Measurements from ENCODE around the gene S100A7.

Gene S100A7
- total RNA-seq = 0 reads per million in 2 donors

- DNase-seq = no peak
Observed at GRCh38 chr1:153460551-153460950, at the start of gene S100A7. Gene S100A7, minus strand, starts transcription at chr1:153460651. Its CDS starts 1,638 bp downstream, at chr1:153459013.

- DNase-seq = no peak
Observed at GRCh38 chr1:153509729-153510354, 49.4 kb upstream of the S100A7 start.

DNA sequence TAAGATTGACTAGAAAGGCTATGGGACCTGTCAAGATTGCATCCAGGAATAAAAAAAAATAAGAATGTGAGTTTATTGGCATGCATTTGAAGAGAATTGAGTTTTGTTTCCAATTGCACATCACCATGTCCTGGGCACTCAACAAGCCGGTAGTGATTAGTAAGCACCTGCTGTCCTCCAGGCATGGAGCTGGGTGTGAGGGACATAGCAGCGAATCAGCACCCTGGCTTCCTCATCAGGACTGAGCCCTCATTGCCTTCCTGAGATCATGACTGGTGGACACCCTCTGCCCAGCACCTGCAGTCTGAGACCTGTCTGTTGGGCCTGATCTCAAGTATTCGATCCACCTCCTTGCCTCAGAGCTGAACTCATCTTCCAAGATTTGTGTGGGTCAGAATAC lies 48.6 kb upstream of the S100A7 start:
- no peak for DNase-seq

- no peak for DNase-seq
Observed at GRCh38 chr1:153507926-153508583, 47.6 kb upstream of the S100A7 start.

GRCh38 chr1:153506831-153507413 lies 46.5 kb upstream of the S100A7 start:
- no peak for DNase-seq

DNA sequence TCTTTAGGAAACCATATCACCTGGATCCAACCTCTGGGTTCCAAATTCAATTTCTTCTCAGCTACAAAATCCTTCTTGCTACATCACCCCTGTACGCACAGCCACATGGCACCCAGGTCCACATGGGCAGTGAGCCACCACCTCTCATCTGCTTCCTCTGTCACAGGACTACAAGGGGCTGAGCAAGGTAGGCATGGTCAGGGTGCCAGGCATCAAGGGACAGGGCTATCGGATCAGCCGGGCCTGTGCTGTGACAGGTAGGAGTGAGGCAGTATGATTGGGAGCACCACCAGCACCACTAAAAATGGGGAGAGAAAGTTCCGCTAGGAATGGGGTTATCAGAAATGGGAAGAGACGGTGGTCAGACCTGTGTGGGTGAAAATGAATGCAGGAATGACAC lies 45.9 kb upstream of the S100A7 start:
- no peak for DNase-seq

DNA sequence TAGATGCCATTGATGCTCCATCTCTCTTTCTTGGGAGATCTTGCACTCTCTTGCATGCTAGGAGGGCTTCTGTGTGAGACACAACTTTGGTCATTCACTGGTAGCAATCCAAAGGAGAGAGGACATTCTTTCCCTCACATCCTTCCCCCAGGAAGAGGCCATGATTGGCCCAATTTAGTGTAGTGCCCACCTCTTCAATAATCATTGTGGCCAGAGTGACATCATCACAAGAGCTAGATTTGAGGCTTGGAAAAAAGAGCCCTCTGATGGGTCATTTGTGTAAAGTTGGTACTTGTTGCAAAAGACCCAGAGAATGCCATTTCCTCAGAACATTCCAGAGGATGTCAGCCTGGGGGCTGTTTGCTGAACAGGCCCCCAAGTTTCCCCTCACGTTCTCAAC lies 45.1 kb upstream of the S100A7 start:
- no peak for DNase-seq

- no peak for DNase-seq
Observed at GRCh38 chr1:153503766-153504165, 43.3 kb upstream of the S100A7 start.

DNA sequence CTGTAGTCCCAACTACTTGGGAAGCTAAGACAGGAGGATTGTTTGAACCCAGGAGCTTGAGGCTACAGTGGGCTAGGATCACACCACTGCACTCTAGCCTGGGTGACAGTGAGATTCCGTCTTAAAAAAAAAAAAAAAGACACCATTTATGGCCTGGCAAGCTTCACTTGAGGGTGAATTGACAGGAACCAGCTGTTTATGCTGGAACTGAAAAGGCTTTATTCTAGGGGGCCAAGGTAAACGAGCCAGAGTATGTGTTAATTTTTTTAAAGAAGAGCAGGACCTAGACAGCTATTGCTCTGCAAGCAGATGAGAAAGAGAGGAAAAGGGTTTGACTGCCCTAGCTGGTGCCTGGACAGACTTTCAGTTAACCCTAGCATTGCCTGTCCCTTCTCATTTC lies 38.3 kb upstream of the S100A7 start:
- no peak for DNase-seq

DNA sequence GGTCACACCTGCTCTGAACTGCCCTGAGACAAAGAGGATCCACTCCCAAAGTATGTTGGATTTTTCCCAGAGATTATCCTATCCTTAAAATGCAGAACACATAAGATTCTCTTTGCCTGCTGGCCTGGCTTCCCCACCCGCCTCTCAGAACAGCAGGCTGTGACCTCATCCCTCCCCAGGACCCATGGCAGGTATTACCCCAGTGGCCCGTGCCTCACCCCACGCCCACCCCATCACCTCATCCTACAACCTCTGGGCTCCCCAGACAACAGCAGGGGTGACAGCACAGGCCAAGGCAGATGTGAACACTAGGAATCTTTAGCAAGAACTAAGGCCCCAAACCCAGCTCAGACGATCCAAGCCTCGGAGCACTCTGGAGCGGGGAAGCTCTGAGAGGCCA lies 35.1 kb upstream of the S100A7 start:
- no peak for DNase-seq

GRCh38 chr1:153494976-153495535 lies 34.6 kb upstream of the S100A7 start:
- no peak for DNase-seq

DNA sequence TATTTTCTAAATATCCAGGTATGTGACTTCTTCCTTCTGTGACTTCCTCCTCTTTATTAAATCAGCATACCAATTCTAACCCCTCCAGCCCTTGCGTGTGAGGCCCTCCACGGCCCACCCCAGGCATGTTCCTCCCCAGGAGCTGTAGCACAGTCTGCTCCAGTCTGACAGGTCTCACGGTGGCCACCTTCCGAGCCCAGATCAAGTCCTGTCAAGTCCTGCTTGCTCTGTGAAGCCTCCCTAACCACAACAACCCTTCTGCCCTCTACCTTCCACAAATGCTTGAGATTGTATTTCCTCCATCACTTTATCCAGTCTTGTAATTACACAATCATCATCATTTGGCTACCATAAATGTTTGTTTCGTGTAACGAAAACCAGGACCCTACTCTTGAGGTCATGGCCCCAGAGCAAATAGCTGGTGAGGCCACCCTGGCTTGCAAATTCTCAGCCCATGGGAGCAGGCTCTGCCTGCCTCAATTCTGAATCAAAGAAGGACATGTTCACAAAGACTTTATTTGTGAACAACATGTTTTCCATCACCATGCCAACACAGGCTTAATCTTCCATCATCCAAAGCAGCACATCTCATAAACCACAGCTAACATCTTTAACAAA lies 33.0 kb upstream of the S100A7 start:
- no peak for DNase-seq

DNA sequence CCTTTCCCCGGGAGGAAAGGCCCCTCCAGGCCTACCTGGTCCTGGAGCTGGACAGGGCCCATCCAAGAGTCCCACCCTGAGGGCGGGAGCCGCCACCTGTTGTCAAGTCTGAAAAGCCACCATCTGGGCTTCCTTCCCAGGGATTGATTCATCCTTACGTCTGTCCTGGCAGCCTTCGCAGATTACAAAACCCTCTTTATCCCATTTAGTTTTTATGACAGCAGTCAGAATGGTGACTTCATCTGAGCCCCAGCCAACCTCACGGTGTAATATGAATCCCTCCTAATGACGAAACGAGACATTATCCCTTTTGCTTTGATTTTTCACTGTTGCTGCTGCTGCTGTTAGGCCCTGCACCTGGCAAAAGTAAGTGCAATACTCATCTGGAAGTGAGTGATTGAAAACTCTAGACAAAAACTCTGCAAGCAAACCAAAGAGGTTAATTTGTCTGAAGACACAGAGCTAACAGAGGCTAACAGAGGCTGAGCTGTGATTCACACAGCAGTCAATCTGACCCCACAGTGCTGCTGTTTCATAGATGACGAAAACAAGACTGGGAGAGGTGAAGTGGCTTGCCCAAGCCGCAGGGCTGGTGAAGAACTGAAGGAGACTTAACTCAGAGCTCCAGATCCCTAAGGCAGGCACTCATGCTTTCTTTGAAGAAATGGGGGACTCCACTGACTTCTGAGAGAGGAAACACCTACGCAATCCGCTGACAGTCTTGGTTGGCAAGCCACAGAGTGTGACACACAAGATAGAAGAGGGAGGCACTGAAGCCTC lies 30.0 kb upstream of the S100A7 start:
- DNase-seq = no peak

DNA sequence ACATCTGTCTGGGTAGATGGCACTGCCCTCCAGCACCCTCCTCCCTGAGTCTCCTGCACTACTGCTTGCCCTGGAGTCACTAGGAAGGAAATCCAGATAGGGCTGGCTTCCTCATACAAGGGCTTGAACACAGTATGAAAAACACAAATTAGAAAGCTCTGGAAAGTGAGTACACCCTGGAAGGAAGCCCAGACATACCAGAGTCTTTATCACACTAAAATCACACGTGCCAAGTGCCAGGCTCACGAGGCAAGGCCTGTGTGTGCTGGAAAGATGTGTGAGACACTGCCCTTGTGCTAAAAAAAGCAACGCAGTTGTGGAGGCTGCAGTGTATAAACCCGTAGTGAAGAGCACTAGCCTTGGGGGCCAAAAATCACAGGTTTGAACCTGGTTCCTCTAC lies 28.3 kb upstream of the S100A7 start:
- no peak for DNase-seq

DNA sequence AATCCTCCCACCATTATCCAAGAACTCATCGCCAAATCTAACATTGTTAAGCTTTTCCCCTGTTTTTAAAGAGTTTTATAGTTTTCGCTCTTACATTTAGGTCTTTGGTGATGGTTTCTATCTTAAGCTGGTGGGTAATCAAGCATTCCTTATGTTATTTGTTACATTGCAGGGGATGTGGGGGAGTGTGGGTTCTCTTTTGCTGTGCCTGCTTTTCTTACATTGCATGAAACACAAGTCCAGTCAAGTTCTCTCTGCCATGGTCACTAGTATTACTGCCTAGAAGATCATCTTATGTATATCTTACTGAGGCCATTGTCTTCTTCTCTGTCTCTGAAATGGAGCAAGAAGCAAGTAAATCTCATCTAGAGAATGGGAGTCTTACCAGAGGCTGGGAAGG lies 27.3 kb upstream of the S100A7 start:
- DNase-seq = no peak

GRCh38 chr1:153485863-153486262 lies 25.4 kb upstream of the S100A7 start:
- no peak for DNase-seq

- DNase-seq = no peak
Observed at GRCh38 chr1:153483776-153484175, 23.3 kb upstream of the S100A7 start.

DNA sequence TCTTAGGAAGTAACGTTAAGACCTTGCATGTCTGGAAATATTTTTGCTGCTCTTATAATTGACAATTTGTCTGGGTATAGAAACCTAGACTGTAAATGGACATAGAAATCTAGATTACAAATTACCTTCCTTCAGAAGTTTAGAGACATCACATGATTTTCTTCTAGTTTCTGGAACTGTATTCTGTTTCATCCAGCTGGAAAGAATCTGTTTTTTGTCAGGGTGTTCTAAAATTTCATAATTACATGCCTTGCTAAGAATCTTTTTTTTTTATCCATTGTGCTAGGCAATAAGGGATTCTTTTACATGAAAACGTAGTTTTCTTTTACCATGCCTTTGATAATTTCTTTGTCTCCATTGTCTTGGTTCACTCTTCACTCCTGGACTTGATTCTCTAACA lies 20.7 kb upstream of the S100A7 start:
- DNase-seq = no peak

- DNase-seq = no peak
Observed at GRCh38 chr1:153478692-153479618, 18.5 kb upstream of the S100A7 start.

- no peak for DNase-seq
Observed at GRCh38 chr1:153478047-153478691, 17.7 kb upstream of the S100A7 start.

DNA sequence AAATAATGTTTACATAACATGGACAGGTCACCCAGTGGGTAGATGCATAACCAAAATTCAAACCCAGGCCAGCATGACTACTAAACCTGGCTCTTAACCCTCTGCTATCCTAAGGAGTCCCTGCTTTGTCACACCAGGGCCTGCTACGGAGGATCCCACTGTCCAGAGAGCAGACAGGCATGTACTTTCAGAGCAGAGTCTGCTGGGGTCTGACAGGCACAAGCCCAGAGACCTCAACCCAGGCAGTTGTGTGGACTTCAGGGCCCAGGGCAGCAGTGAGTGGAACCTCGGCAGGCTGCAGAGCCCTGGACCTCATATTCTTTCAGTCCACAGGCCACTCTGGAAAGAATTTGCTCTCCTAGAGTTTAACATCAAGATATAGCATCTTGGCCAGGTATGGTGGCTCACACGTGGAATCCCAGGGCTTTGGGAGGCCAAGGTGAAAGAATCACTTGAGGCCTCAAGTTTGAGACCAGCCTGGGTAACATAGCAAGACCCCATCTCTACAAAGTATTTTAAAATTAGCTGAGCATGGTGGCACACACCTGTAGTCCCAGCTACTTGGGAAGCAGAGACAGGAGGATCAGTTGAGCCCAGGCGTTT lies 16.1 kb upstream of the S100A7 start:
- no peak for DNase-seq
